ENCODE results near the gene MRTFB.

- TF ChIP-seq POLR2A (IDR thresholded peaks at IDR 0.05) (no peak), CTCF (IDR thresholded peaks at IDR 0.05) (no peak)
Observed at GRCh38 chr16:14303182-14303618, 232.1 kb downstream of the MRTFB start.

Measured in lower leg skin (tissue), 3 donors.